ENCODE data around the gene SLC1A1.

GRCh38 chr9:4572184-4572826 lies 82.0 kb downstream of the SLC1A1 start:
- TF ChIP-seq, protein P1, sequence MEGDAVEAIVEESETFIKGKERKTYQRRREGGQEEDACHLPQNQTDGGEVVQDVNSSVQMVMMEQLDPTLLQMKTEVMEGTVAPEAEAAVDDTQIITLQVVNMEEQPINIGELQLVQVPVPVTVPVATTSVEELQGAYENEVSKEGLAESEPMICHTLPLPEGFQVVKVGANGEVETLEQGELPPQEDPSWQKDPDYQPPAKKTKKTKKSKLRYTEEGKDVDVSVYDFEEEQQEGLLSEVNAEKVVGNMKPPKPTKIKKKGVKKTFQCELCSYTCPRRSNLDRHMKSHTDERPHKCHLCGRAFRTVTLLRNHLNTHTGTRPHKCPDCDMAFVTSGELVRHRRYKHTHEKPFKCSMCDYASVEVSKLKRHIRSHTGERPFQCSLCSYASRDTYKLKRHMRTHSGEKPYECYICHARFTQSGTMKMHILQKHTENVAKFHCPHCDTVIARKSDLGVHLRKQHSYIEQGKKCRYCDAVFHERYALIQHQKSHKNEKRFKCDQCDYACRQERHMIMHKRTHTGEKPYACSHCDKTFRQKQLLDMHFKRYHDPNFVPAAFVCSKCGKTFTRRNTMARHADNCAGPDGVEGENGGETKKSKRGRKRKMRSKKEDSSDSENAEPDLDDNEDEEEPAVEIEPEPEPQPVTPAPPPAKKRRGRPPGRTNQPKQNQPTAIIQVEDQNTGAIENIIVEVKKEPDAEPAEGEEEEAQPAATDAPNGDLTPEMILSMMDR (IDR thresholded peaks at IDR 0.05), result no peak
- TF ChIP-seq POLR2A (IDR thresholded peaks at IDR 0.05), result no peak
